ENCODE results near the gene TUBA4B. TPM values are rescaled to one million over a fixed set of nuclear protein-coding genes. Genes with fewer than 3 reads are reported as not detected.

Gene TUBA4B
- polyA plus RNA-seq, 3 donors: not detected

- intact Hi-C loops (cut with micrococcal nuclease): loop anchor here (5.0 kb wide), 2 partner anchors 36 to 39 kb away; partner anchors contain the start of genes TUBA4A (in 2 of the 2), TUBA4B (in 2 of the 2), CNPPD1 (in 1 of the 2) and RETREG2 (in 1 of the 2)
- peaks cover 0 to 11% (median 0%) of the 10 kb centered on the region in 7 donors for H3K9me3 Mint-ChIP-seq
- H3K4me3 Mint-ChIP-seq: peak overlapping the region in 1 of 2 donors; percentile 26
Observed at GRCh38 chr2:219215871-219216534, 37.0 kb upstream of the TUBA4B start.

GRCh38 chr2:219216535-219216915 lies 36.5 kb upstream of the TUBA4B start:
- no peak for DNase-seq
- Mint-ChIP-seq H3K9me3 (peaks cover 0 to 11% (median 2%) of the 10 kb centered on the region in 7 donors), H3K27ac (no peak overlapping the region), H3K4me3 (peak overlapping the region in 1 of 2 donors; percentile 55), H3K36me3 (peaks cover 43 to 49% of the 10 kb centered on the region in 2 donors), H3K27me3 (ENCODE audit: low read depth in 3 of 3) (peaks cover 31 to 39% (median 37%) of the 10 kb centered on the region in 3 donors), H3K4me1 (peaks cover 33% of the 10 kb centered on the region)
- no peak for TF ChIP-seq CTCF (IDR thresholded peaks at IDR 0.05)
- H3K9ac ChIP-seq (ENCODE audit: insufficient read depth, low read length, poor library complexity, severe bottlenecking): no peak overlapping the region
- H3K4me2 ChIP-seq (replicated peaks; ENCODE audit: extremely low read depth, low read length, poor library complexity, severe bottlenecking): no peak overlapping the region
- no peak overlapping the region for H3K4me3 ChIP-seq (replicated peaks in 1 of 3; ENCODE audit: low read depth in 2 of 3, low read length in 3 of 3)
- H3K27ac ChIP-seq (ENCODE audit: low read depth in 1 of 2, low read length in 2 of 2): no peak overlapping the region
- no peak overlapping the region for H2AFZ ChIP-seq (ENCODE audit: insufficient read depth, low read depth, low read length, poor library complexity, severe bottlenecking)
- peaks cover 19 to 22% of the 10 kb centered on the region in 2 donors for H3K36me3 ChIP-seq (replicated peaks in 1 of 2; ENCODE audit: control insufficient read depth in 1 of 2, insufficient read depth in 2 of 2, low read length in 2 of 2)
- 97% methylated on average over 6 of the region's 6 CpGs for WGBS (ENCODE audit: insufficient coverage)
- peaks cover 0 to 31% of the 10 kb centered on the region in 2 donors for H3K27me3 ChIP-seq (ENCODE audit: control insufficient read depth in 2 of 2, insufficient read depth in 2 of 2, low read length in 2 of 2)
- peaks cover 34% of the 10 kb centered on the region for H4K20me1 ChIP-seq (ENCODE audit: insufficient read depth, low read length)
- intact Hi-C loops (cut with micrococcal nuclease): loop anchor here (5.0 kb wide), 2 partner anchors 36 to 39 kb away; partner anchors contain the start of genes TUBA4A (in 2 of the 2), TUBA4B (in 2 of the 2), CNPPD1 (in 1 of the 2) and RETREG2 (in 1 of the 2)
- peaks cover 32 to 37% of the 10 kb centered on the region in 2 donors for H3K4me1 ChIP-seq (ENCODE audit: control insufficient read depth in 1 of 2, insufficient read depth in 2 of 2, low read length in 2 of 2)
- no peaks in the 10 kb centered on the region for H3K9me3 ChIP-seq (replicated peaks in 1 of 2; ENCODE audit: control insufficient read depth in 1 of 2, insufficient read depth in 1 of 2, low read length in 2 of 2)
- H3K79me2 ChIP-seq (ENCODE audit: insufficient read depth, low read length): no peaks in the 10 kb centered on the region

More at GRCh38 chr2:219215871-219216534, 37.0 kb upstream of the TUBA4B start:
- H3K27me3 ChIP-seq (ENCODE audit: control insufficient read depth in 2 of 2, insufficient read depth in 2 of 2, low read length in 2 of 2): peaks cover 0 to 27% of the 10 kb centered on the region in 2 donors
- no peak overlapping the region for H3K4me3 ChIP-seq (replicated peaks in 1 of 3; ENCODE audit: low read depth in 2 of 3, low read length in 3 of 3)
- no peak overlapping the region for H3K27ac Mint-ChIP-seq
- no peaks in the 10 kb centered on the region for H3K9me3 ChIP-seq (replicated peaks in 1 of 2; ENCODE audit: control insufficient read depth in 1 of 2, insufficient read depth in 1 of 2, low read length in 2 of 2)
- H3K79me2 ChIP-seq (ENCODE audit: insufficient read depth, low read length): no peaks in the 10 kb centered on the region
- no peak overlapping the region for H3K27ac ChIP-seq (ENCODE audit: low read depth in 1 of 2, low read length in 2 of 2)
- H3K27me3 Mint-ChIP-seq (ENCODE audit: low read depth in 3 of 3): peaks cover 27 to 38% (median 32%) of the 10 kb centered on the region in 3 donors
- peaks cover 14 to 17% of the 10 kb centered on the region in 2 donors for H3K36me3 ChIP-seq (replicated peaks in 1 of 2; ENCODE audit: control insufficient read depth in 1 of 2, insufficient read depth in 2 of 2, low read length in 2 of 2)
- H3K36me3 Mint-ChIP-seq: peaks cover 40 to 44% of the 10 kb centered on the region in 2 donors
- peaks cover 29% of the 10 kb centered on the region for H4K20me1 ChIP-seq (ENCODE audit: insufficient read depth, low read length)
- WGBS (ENCODE audit: insufficient coverage): 94% methylated on average over 24 of the region's 27 CpGs
- TF ChIP-seq CTCF (IDR thresholded peaks at IDR 0.05): no peak
- H3K4me2 ChIP-seq (replicated peaks; ENCODE audit: extremely low read depth, low read length, poor library complexity, severe bottlenecking): no peak overlapping the region
- no peak overlapping the region for H2AFZ ChIP-seq (ENCODE audit: insufficient read depth, low read depth, low read length, poor library complexity, severe bottlenecking)
- no peak for DNase-seq
- H3K4me1 Mint-ChIP-seq: peaks cover 35% of the 10 kb centered on the region
- H3K4me1 ChIP-seq (ENCODE audit: control insufficient read depth in 1 of 2, insufficient read depth in 2 of 2, low read length in 2 of 2): peaks cover 34 to 37% of the 10 kb centered on the region in 2 donors
- no peak overlapping the region for H3K9ac ChIP-seq (ENCODE audit: insufficient read depth, low read length, poor library complexity, severe bottlenecking)
